ENCODE data around the gene TMEM79. TPM values are rescaled to one million over a fixed set of nuclear protein-coding genes. Genes with fewer than 3 reads are reported as not detected.
"Not testable (repeated sequence)": the region's sequence is repeated elsewhere in the genome, so short reads cannot be mapped to it uniquely, and the experiment has no call there.

TMEM79 gene
- total RNA-seq, 1 experiment from 2014 or later, result 9.1 TPM

DNA sequence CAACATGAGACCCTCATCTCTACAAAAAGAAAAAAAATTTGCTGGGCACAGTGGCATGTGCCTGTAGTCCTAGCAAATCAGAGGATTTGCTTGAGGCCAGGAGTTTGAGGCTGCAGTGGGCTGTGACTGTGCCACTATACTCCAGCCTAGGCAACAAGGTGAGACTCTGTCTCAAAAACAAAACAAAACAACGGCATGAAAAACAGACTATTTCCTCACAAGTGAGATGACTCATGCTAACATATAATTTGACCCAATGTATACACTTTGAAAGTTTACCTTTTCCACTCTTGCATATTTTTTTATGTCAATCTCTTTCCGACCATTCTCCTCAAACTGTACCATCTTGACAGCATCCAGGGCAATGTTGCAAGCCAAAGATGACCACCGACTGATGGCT is 36.4 kb downstream of the TMEM79 start:
- POLR2A ChIA-PET (ENCODE audit: low non-redundant PET), result no interaction called here
- no TSS peak for BruUV-seq (replicated peaks)
- no peak for DNase-seq (ENCODE audit: low spot score)
- intact Hi-C loops (cut with micrococcal nuclease; ENCODE audit: unreplicated experiment), result no loop called here
- Histone ChIP-seq H3K27me3 (replicated peaks; ENCODE audit: insufficient read depth, low read depth, low read length, poor library complexity) (no peaks in the 10 kb centered on the region), H3K9me3 (ENCODE audit: low read depth, low read length, poor library complexity, severe bottlenecking) (no peaks in the 10 kb centered on the region), H3K4me3 (ENCODE audit: low read depth, low read length, poor library complexity, severe bottlenecking) (no peak overlapping the region), H3K36me3 (ENCODE audit: insufficient read depth, low read length, poor library complexity, severe bottlenecking) (peaks cover 97% of the 10 kb centered on the region), H3K27ac (ENCODE audit: low read depth, low read length, poor library complexity, severe bottlenecking) (no peak overlapping the region), H3K4me1 (ENCODE audit: insufficient read depth, low read length, poor library complexity, severe bottlenecking) (no peaks in the 10 kb centered on the region)
- CTCF ChIA-PET, result interaction anchor here (0.5 kb wide), 1 partner anchor 226 kb away, joined by 5 read pairs; no protein-coding TSS in a partner anchor
- TF ChIP-seq, protein P1, sequence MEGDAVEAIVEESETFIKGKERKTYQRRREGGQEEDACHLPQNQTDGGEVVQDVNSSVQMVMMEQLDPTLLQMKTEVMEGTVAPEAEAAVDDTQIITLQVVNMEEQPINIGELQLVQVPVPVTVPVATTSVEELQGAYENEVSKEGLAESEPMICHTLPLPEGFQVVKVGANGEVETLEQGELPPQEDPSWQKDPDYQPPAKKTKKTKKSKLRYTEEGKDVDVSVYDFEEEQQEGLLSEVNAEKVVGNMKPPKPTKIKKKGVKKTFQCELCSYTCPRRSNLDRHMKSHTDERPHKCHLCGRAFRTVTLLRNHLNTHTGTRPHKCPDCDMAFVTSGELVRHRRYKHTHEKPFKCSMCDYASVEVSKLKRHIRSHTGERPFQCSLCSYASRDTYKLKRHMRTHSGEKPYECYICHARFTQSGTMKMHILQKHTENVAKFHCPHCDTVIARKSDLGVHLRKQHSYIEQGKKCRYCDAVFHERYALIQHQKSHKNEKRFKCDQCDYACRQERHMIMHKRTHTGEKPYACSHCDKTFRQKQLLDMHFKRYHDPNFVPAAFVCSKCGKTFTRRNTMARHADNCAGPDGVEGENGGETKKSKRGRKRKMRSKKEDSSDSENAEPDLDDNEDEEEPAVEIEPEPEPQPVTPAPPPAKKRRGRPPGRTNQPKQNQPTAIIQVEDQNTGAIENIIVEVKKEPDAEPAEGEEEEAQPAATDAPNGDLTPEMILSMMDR (conservative IDR thresholded peaks at IDR 0.05; ENCODE audit: low read depth, low read length), result no peak
- TF ChIP-seq EZH2 (IDR thresholded peaks at IDR 0.05; ENCODE audit: borderline replicate concordance, low read depth, low read length, poor library complexity, severe bottlenecking), result no peak

DNA sequence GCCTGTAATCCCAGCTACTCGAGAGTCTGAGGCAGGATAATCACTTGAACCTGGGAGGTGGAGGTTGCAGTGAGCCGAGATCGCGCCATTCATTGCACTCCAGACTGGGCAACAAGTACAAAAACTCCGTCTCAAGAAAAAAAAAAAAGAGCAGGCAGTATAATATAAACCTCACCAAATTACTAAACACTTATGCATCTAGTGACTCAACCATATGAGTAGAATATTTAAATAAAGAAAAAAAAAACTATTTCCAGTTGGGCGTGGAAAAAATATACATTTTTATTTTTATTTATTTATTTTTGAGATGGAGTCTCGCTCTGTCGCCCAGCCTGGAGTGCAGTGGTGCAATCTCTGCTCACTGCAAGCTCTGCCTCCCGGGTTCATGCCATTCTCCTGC is 39.1 kb downstream of the TMEM79 start:
- H3K27ac ChIP-seq (ENCODE audit: low read depth, low read length, poor library complexity, severe bottlenecking); BruUV-seq (replicated peaks); intact Hi-C loops (cut with micrococcal nuclease; ENCODE audit: unreplicated experiment); POLR2A ChIA-PET (ENCODE audit: low non-redundant PET); DNase-seq (ENCODE audit: low spot score); H3K9me3 ChIP-seq (ENCODE audit: low read depth, low read length, poor library complexity, severe bottlenecking); H3K27me3 ChIP-seq (replicated peaks; ENCODE audit: insufficient read depth, low read depth, low read length, poor library complexity); CTCF ChIA-PET; H3K4me1 ChIP-seq (ENCODE audit: insufficient read depth, low read length, poor library complexity, severe bottlenecking); H3K4me3 ChIP-seq (ENCODE audit: low read depth, low read length, poor library complexity, severe bottlenecking): not testable (repeated sequence)
- H3K36me3 ChIP-seq (ENCODE audit: insufficient read depth, low read length, poor library complexity, severe bottlenecking), result peaks cover 82% of the 10 kb centered on the region

DNA sequence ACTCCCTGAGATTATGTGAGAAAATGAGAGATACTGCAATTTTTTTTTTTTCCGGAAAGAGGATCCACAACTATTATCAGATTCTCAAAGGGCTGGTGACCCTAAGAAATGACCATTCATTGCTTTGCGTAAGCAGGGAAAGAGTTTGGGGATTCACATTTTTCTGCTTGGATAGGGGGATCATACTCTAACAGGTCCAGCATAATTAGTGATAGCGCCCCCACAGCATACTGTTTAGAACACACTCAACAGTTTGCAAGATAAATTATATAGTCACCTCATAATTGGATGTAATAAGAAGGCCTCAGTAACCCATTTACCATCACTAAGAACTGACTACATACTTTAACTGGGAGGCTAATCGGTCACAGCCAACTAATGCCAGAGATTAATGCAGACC is 52.1 kb downstream of the TMEM79 start:
- BruUV-seq (replicated peaks), result no TSS peak
- Histone ChIP-seq H3K4me1 (ENCODE audit: insufficient read depth, low read length, poor library complexity, severe bottlenecking) (peaks cover 14% of the 10 kb centered on the region), H3K27me3 (replicated peaks; ENCODE audit: insufficient read depth, low read depth, low read length, poor library complexity) (no peaks in the 10 kb centered on the region), H3K4me3 (ENCODE audit: low read depth, low read length, poor library complexity, severe bottlenecking) (peak overlapping the region; percentile 88), H3K9me3 (ENCODE audit: low read depth, low read length, poor library complexity, severe bottlenecking) (no peaks in the 10 kb centered on the region), H3K36me3 (ENCODE audit: insufficient read depth, low read length, poor library complexity, severe bottlenecking) (peaks cover 43% of the 10 kb centered on the region), H3K27ac (ENCODE audit: low read depth, low read length, poor library complexity, severe bottlenecking) (no peak overlapping the region)
- DNase-seq (ENCODE audit: low spot score), result peak; percentile 51
- ChIA-PET CTCF (interaction anchor here (0.7 kb wide), 1 partner anchor 358 kb away, joined by 3 read pairs; the partner anchor contains the start of gene ARHGEF2), POLR2A (ENCODE audit: low non-redundant PET) (interaction anchor here (0.6 kb wide), 1 partner anchor 54 kb away, joined by 5 read pairs; no protein-coding TSS in a partner anchor)
- intact Hi-C loops (cut with micrococcal nuclease; ENCODE audit: unreplicated experiment), result loop anchor here (10.0 kb wide), 1 partner anchor 61 kb away; no protein-coding TSS in a partner anchor
- TF ChIP-seq, protein P1 (conservative IDR thresholded peaks at IDR 0.05; ENCODE audit: low read depth, low read length), result peak; percentile 60
- TF ChIP-seq EZH2 (IDR thresholded peaks at IDR 0.05; ENCODE audit: borderline replicate concordance, low read depth, low read length, poor library complexity, severe bottlenecking), result no peak

Data from A673 (cell line).